Calu3 (cell line): Measurements from ENCODE around the gene AHNAK. TPM values are rescaled to one million over a fixed set of nuclear protein-coding genes. Genes with fewer than 3 reads are reported as not detected.
A peak's percentile ranks its signal among the peaks of the same experiment; 100 is the strongest.

Source experiments
- BruUV-seq: library from RNA; stranded (reverse); fragments of 400-500 nt; replicated peaks from 2 replicates; lab custom pipeline; 2021; lab: Mats Ljungman, UMichigan
- CTCF ChIA-PET: fragments of 300-600 bp; sonication (Branson Sonifier 250); formaldehyde crosslinking; loops from one replicate; lab custom pipeline; 2022; ENCODE audit warnings: antibody characterized with exemption; lab: Charles Lee
- DNase-seq: peaks from one replicate; pipeline ENCODE4 v3.0.0; 2022
- H3K27ac Mint-ChIP-seq: one replicate; pipeline ENCODE4 v1.8.0; 2022; ENCODE audit warnings: mixed read lengths; ENCODE audit not compliant: unreplicated experiment
- H3K27me3 Mint-ChIP-seq: one replicate; pipeline ENCODE4 v1.8.0; 2022; ENCODE audit warnings: mixed read lengths; ENCODE audit not compliant: unreplicated experiment
- H3K36me3 Mint-ChIP-seq: one replicate; pipeline ENCODE4 v1.8.0; 2022; ENCODE audit warnings: mild to moderate bottlenecking, moderate library complexity, mixed read lengths; ENCODE audit not compliant: insufficient read depth, unreplicated experiment
- H3K4me1 Mint-ChIP-seq: one replicate; pipeline ENCODE4 v1.8.0; 2022; ENCODE audit warnings: mild to moderate bottlenecking, low read depth, mixed read lengths; ENCODE audit not compliant: unreplicated experiment
- H3K4me3 Mint-ChIP-seq: one replicate; pipeline ENCODE4 v1.8.0; 2022; ENCODE audit warnings: mild to moderate bottlenecking, low read depth, moderate library complexity, mixed read lengths; ENCODE audit not compliant: unreplicated experiment
- H3K9me3 Mint-ChIP-seq: one replicate; pipeline ENCODE4 v1.8.0; 2022; ENCODE audit warnings: low read depth, mixed read lengths; ENCODE audit not compliant: unreplicated experiment
- intact Hi-C: fragments of 100-400 bp; cut with micrococcal nuclease; formaldehyde crosslinking; loops from one replicate; pipeline ENCODE4 v1.10.0; 2022; ENCODE audit not compliant: unreplicated experiment
- total RNA-seq: library from RNA; stranded (reverse); gene quantifications from 2 replicates; pipeline ENCODE4 v1.2.3, GENCODE V29; 2022
- TF ChIP-seq, protein P1 (sequence below): fragments of 200-600 bp; IDR thresholded peaks from one replicate; pipeline ENCODE4 v1.8.0; 2022; ENCODE audit warnings: antibody characterized with exemption; ENCODE audit not compliant: unreplicated experiment

Gene AHNAK
- total RNA-seq, 1 experiment from 2014 or later, result 246 TPM

DNA sequence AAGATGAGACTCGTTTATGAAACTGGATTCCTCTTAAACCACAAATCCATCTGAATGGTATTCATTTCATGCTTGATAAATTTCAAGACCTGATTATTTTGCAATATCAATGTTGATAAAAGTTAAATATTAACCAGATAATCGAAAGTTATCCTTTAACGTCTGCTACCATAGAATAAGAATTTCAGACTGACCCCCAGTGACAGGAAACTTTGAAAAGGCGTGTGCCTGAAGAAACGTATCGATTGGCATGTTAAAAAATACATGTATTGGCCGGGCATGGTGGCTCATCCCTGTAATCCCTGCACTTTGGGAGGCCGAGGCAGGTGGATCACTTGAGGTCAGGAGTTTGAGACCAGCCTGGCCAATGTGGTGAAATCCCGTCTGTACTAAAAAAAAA is 113.9 kb downstream of the AHNAK start:
- H3K4me3 Mint-ChIP-seq, result peak overlapping the region; percentile 14
- peak; percentile 40 for DNase-seq
- H3K36me3 Mint-ChIP-seq, result peaks cover 18% of the 10 kb centered on the region
- BruUV-seq, result no TSS peak
- peak overlapping the region; percentile 60 for H3K27ac Mint-ChIP-seq
- peaks cover 40% of the 10 kb centered on the region for H3K4me1 Mint-ChIP-seq
- TF ChIP-seq, protein P1, sequence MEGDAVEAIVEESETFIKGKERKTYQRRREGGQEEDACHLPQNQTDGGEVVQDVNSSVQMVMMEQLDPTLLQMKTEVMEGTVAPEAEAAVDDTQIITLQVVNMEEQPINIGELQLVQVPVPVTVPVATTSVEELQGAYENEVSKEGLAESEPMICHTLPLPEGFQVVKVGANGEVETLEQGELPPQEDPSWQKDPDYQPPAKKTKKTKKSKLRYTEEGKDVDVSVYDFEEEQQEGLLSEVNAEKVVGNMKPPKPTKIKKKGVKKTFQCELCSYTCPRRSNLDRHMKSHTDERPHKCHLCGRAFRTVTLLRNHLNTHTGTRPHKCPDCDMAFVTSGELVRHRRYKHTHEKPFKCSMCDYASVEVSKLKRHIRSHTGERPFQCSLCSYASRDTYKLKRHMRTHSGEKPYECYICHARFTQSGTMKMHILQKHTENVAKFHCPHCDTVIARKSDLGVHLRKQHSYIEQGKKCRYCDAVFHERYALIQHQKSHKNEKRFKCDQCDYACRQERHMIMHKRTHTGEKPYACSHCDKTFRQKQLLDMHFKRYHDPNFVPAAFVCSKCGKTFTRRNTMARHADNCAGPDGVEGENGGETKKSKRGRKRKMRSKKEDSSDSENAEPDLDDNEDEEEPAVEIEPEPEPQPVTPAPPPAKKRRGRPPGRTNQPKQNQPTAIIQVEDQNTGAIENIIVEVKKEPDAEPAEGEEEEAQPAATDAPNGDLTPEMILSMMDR, result no peak
- intact Hi-C loops, result loop anchor here (5.0 kb wide), 2 partner anchors 40 to 50 kb away; no protein-coding TSS in a partner anchor
- peaks cover 19% of the 10 kb centered on the region for H3K27me3 Mint-ChIP-seq
- H3K9me3 Mint-ChIP-seq, result no peaks in the 10 kb centered on the region
- CTCF ChIA-PET, result interaction anchor here (0.7 kb wide), 1 partner anchor 1207 kb away, joined by 3 read pairs; no protein-coding TSS in a partner anchor

DNA sequence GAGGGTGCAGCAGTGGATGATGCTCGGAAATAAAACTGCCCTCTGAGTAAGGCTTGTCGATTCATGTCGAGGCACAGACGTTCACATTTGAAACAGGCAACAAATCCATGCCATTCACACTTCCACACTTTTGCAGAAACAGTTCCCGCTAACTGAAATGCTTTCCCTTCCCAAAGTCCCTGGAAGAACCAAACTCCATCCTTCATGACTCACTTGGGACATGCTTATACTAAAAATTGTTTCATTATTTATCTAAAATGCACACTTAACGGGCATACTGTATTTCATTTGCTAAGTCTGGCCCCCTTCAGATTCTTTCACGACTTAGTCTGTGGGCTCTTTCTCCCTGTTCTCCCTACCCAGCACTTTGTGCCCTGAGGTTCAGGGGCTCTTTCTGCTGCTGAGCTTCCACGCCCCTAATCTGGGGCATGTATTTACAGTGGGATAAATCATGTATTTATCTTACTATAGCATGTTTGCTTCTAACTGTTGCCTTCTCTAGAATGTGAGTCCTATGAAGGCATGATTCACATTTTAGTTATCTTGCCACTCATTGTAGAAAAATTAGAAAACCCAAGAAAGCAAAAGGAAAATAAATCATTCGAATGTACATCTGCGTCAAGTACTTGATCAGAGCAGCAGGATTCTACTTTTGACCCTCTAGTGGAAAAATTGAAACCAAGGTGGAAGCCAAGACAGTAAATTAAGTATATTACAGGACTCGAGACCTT is 115.3 kb downstream of the AHNAK start:
- Mint-ChIP-seq H3K9me3 (no peaks in the 10 kb centered on the region), H3K36me3 (peaks cover 23% of the 10 kb centered on the region), H3K27ac (peak overlapping the region; percentile 37), H3K4me1 (peaks cover 50% of the 10 kb centered on the region), H3K4me3 (no peak overlapping the region), H3K27me3 (peaks cover 19% of the 10 kb centered on the region)
- CTCF ChIA-PET, result no interaction called here
- intact Hi-C loops, result loop anchor here (5.0 kb wide), 2 partner anchors 39 to 51 kb away; no protein-coding TSS in a partner anchor
- TF ChIP-seq, protein P1, result no peak
- BruUV-seq, result no TSS peak
- no peak for DNase-seq

DNA sequence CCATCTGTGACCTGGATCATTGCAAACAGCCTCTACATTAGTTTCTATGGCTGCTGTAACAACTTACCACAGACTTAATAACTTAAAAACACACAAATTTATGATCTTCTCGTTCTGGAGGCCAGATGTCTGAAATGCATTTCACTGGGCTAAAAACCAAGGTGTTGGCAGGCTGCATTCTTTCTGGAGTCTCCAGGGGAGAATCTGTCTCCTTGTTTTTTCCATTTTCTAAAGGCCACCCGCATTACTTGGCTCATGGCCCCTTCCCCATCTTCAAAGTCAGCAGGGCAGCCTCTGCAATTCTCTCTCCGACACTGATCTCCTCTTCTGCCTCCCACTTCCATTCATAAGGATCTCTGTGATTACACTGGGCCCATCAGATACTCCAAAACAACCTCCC is 116.2 kb downstream of the AHNAK start:
- no peak overlapping the region for H3K4me3 Mint-ChIP-seq
- TF ChIP-seq, protein P1, result no peak
- no peak for DNase-seq
- intact Hi-C loops, result loop anchor here (5.0 kb wide), 2 partner anchors 38 to 52 kb away; no protein-coding TSS in a partner anchor
- CTCF ChIA-PET, result no interaction called here
- BruUV-seq, result no TSS peak
- H3K27ac Mint-ChIP-seq, result no peak overlapping the region
- no peaks in the 10 kb centered on the region for H3K9me3 Mint-ChIP-seq
- peaks cover 55% of the 10 kb centered on the region for H3K4me1 Mint-ChIP-seq
- peaks cover 18% of the 10 kb centered on the region for H3K27me3 Mint-ChIP-seq
- H3K36me3 Mint-ChIP-seq, result peaks cover 23% of the 10 kb centered on the region

DNA sequence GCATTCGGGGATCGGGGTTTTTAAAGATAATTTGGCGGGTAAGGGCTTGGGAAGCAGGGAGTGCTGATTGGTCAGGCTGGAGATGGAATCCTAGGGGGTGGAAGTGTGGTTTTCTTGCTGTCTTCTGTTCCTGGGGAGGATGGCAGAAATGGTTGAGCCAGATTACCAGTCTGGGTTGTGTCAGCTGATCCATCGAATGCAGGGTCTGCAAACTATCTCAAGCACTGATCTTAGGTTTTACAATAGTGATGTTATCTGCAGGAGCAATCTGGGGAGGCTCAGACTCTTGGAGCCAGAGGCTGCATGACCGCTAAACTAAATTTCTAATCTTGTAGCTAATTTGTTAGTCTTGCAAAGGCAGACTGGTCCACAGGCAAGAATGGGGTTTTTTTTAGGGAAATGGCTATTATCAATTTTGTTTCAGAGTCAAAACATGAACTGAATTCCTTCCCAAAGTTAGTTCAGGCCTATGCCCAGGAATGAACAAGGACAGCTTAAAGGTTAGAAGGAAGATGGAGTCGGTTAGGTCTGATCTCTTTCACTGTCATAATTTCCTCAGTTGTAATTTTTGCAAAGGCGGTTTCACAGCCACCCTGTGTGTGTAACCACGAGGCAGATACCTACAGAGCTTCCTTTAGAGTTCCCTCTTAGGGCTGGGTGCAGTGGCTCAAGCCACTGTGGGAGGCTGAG is 117.6 kb downstream of the AHNAK start:
- BruUV-seq, result no TSS peak
- no peak overlapping the region for H3K4me3 Mint-ChIP-seq
- TF ChIP-seq, protein P1, result no peak
- H3K36me3 Mint-ChIP-seq, result peaks cover 27% of the 10 kb centered on the region
- peaks cover 43% of the 10 kb centered on the region for H3K4me1 Mint-ChIP-seq
- no peaks in the 10 kb centered on the region for H3K9me3 Mint-ChIP-seq
- DNase-seq, result no peak
- CTCF ChIA-PET, result no interaction called here
- intact Hi-C loops, result no loop called here
- H3K27ac Mint-ChIP-seq, result no peak overlapping the region
- peaks cover 15% of the 10 kb centered on the region for H3K27me3 Mint-ChIP-seq
